CD4-positive, alpha-beta T cell treated with Interleukin-15 for 4 hours (primary cell): ENCODE data around the gene RETREG2.

Experiments
- DNase-seq: peaks from one replicate; pipeline ENCODE4 v3.0.0-alpha.2; 2020; ENCODE audit warnings: low spot score

Gene RETREG2, protein sequence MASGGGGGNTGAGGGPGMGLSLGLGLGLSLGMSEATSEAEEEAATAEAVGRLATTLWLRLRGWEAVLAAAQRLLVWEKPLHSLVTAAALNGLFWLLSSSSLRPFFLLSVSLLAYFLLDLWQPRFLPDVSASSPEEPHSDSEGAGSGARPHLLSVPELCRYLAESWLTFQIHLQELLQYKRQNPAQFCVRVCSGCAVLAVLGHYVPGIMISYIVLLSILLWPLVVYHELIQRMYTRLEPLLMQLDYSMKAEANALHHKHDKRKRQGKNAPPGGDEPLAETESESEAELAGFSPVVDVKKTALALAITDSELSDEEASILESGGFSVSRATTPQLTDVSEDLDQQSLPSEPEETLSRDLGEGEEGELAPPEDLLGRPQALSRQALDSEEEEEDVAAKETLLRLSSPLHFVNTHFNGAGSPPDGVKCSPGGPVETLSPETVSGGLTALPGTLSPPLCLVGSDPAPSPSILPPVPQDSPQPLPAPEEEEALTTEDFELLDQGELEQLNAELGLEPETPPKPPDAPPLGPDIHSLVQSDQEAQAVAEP

DNA sequence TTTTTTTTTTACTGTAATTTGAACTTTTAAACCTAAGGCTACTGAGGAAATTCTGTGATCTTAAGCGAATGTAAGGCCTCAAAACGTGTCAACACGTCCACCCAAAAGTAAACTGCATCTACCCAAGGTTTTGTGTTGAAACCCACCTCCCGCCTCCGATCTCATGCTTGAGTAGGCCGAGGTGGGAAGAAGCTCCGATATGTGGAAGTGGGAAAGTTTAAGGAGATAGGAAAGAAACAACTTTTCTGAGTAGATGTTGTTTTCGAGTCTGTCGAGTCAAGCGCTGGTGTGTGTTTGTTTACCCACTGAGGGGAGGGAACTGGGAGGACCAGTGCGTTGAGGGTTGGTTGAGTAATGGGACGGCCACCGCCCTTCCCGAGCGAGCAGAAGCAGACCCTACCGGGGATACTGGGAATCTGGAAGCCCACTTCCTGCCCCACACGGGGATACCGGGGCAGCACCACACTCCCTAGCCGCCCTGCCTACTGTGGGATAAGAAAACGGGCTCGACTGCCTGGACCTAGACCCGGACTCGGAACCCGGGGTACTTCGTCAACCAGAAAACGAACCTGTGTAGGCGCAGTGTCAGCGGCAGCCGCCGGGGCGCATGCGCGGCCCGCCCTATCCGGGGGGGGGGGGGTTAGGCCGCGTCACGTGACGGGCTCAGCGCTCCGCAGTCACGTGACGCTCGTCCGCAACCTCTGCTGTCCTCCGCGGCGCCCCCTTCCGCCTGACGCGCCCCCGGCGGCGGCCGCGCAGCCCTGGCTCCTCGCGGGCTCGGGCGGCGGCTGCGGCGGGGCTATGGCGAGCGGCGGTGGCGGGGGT lies at the start of gene RETREG2:
Gene RETREG2 (plus strand): TSS at position 724 of the 825 bp plus-strand sequence. CDS start 78 bp downstream, at position 802.
- DNase-seq: peak; percentile 89

DNA sequence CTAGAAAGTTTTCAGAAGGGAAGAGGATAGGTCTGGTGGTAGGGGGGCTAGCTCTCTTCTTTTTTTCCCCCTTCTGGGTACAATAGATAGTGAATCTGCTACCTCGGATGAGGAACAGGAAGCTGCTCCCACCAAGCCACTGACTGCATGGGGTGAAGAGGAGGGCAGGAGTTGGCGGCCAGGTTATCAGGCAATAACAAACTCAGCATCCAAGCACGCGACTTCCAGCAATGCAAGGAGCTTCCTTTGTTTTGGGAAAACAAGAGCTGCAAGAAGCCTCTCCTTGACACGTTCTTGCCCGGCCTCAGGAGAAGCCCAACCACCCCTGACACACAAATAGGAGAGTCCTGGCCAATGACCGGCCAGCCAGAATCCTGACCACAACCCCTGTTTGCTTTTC lies 49.7 kb upstream of the RETREG2 start:
- no peak for DNase-seq

DNA sequence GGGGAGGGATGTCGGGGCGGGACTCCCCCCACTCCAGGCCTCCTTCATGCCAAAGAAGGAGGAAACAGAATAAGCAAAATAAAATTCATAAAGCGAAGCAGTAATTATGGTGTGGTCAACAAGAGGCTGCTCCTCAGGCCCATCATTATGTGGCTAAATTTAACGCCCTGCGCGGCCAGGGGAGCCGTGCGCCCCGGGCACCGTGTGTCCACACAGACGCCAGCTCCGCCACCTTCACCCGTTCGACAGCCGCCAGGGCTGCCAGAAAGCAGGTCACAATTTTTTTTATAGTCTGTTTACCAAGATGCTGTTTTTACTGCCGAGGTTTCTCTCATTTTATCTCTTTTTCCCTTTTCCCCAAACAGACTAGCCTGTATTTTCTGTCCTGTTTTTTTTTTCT lies 48.5 kb upstream of the RETREG2 start:
- no peak for DNase-seq

DNA sequence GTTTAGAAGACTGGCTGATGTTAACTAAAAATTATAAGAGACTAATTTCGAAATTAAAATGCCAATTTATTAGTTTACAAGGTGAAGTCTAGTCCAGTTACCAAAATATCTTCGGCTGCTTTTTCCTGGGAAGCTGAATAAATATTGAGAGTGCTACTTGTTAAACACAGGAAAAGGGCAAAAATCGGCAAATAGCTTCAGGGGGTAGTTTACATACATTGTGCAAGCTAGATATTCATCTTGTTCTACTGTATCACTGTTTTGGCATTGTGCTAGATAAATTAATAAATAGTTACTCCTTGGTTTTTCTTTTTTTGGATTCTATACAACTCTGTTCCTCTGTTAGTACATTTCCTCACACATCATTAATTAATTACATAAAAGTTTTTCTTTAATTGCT lies 46.7 kb upstream of the RETREG2 start:
- DNase-seq: no peak

DNA sequence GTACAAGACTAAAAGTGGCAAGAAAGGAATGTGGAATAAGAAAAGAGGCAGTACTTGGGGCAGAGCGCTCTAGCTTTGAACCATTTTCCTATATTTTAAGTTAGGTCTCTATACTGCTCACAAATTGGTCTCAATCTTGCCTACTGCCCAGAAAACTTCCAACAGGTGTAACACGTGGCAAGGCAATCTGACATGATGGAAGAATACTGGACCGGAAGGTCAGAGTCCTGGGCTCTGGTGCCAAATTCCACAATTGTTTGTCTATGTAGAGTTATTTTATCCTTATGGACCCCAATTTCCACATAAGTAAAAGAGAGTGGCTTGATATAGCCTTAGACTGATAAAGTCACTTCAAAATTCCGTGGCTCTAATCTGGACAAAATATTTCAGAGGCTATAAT lies 46.3 kb upstream of the RETREG2 start:
- DNase-seq: no peak

DNA sequence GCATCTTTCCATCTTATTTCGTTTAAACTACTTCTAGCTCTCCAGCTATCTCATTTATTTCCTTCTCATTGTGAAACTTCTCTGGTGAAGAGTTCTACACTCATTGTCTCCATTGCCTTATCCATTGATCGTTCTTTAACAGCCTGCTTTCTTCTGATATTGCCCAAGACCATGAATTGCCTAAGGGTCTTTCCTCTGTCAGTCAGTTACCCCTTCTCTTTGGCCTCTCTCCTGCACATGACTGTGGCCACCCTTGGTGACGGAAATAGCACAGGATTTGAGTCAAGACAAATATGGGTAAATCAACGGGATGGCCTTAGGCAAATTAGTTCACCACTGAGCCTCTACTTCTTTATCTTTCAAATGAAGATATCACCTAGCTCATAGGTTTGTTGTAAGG lies 44.1 kb upstream of the RETREG2 start:
- no peak for DNase-seq

DNA sequence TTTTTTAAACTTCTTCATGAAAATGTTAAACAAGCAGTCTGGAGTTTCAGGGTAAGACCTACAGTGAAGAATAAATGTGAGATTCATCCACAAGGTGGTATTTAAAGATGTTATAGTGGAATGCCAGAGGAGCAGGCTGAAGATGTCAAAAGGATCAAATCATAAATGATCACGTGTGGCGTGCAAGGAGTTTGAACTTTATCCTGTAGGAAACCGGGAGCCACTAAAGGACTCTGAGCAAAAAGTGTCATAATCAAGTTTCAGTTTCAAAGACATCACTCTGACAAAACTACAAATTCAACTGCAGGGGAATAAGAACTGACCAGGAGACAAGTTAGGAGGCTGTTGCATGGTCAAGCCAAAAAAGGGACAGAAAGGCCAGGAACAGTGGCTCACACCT lies 37.4 kb upstream of the RETREG2 start:
- DNase-seq: no peak

DNA sequence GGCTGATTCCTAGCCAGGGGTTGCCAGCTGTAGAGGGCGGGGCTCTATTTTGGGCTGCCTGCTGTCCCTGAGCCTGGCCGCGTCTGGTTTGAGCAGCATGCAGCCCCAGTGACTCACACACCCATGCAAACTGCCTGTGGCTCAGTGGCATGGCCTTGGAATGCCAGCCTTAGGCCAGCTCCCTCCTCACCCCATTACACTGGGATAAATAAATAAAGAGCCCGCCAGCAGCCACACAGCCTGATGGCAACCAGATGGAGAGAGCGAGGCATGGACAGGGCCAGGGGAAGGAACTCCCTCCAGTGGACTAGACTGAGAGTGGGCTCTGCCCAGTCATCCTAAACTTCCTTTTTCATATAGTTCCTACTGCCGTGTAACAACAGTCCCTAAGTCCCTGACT lies 35.7 kb upstream of the RETREG2 start:
- DNase-seq: no peak

DNA sequence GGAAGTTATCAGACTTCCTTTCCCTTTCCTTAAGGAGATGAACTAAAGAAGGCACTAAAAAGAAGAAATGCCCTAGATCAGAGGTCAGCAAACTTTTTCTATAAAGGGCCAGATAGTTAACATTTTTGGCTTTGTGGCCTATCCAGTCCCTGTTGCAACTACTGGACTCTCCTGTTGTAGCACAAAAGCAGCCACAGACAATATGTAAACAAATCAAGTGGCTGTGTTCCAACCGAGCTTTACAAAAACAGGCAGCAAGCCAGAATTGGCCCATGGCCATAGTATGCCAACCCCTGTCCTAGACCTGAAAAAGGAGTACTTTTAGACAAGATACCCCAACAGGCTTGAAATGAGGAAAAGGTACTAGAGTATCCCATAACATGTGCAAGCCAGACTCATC lies 28.4 kb upstream of the RETREG2 start:
- no peak for DNase-seq

DNA sequence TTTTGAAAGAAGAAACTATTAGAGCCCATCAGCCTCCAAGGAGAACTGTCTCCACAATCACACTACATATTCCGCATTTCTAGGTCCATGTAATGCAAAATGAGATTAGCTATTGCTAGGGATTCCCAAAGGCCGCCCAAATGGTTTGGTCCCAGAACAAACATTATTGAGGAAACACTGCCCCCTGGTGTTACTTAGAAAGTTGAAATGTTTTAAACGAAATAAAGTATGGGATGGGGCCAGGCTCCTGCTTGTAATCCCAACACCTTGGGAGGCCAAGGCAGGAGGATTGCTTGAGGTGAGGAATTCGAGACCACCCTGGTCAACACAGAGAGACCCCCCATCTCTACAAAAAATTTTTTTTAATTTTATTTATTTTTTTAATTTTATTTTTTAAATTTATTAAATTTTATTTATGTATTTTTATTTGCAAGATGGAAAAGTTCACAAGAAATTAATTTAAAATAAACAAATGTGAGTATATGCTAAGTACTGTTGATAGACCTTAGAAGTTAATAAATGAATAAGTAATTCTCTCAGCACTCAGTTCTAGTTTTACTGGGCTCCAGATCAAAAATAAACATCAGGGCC lies 22.9 kb upstream of the RETREG2 start:
- DNase-seq: peak; percentile 68

DNA sequence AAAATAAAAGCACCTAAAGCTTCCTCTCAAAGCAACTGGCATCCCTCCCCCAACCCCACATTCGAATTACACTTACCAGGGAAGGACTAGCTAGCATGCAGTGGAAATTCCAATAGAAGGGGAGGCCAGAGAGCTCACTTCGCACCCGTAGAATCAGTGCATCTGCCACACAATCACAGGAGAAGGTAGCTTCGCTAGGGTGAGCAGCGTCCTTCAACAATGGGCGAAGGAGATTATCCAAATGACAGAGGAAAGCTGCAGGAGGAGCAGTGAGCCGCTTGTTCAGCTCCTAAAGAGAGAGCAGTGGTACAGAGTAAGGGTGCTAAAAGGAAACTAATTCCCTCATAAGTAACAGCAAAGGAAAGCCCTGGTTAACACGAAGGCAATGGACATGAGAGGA lies 20.7 kb upstream of the RETREG2 start:
- no peak for DNase-seq

DNA sequence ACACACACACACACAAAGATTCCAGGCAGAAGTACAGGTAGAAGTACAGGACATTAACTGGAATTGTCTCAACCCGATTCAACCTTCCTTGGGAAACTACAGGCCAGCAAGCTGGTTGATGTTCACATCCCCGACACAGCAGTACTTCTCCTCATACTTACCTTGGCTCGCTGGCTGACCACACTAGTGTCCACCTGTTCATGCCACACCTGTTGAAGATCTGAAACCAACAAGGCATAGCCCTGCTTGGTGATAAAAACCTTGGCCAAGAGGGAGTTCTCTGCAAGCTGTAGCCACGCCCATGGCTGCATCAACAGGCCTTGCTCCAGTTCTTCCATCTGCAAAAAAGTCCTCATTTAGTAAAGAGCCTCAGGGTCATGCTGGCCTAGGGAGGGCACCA lies 20.1 kb upstream of the RETREG2 start:
- DNase-seq: no peak

DNA sequence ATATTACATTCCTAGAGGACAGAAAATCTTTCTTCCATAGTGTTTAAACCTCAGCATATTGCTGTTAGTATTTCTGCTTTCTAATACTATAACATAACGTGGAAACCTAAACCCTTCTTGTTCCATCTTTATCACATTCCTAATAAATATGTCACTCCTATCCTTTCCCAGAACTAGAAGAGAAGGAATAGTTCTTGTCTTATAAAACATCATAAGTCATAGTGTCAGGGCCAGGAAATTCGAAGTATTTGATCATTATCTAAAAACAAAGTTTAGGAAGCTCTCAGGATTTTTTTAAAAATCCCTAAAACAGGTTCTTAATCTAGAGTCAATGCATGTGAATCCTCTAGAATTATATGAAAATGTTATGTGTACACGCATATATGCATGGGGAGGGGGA lies 19.5 kb upstream of the RETREG2 start:
- no peak for DNase-seq

DNA sequence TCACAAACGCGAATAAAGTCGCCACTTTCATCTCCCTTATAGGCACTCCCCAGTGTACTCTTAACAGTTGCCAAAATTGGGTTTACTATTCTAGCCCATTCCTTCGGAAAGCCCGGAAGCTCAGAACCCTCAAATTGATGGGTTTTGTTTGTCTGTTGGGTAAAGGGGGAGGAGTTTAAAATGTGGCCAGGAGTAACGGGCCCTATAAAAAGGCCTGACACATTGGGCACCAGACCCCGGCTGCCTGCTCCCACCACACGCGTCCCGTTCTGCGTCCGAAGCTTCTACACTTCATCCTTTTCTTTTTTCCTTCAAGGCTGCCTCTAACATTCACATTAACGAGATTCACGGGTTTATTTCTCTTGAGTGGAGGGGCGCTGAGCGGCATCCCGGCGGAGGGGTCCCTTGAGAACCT lies 18.3 kb upstream of the RETREG2 start:
- DNase-seq: no peak

DNA sequence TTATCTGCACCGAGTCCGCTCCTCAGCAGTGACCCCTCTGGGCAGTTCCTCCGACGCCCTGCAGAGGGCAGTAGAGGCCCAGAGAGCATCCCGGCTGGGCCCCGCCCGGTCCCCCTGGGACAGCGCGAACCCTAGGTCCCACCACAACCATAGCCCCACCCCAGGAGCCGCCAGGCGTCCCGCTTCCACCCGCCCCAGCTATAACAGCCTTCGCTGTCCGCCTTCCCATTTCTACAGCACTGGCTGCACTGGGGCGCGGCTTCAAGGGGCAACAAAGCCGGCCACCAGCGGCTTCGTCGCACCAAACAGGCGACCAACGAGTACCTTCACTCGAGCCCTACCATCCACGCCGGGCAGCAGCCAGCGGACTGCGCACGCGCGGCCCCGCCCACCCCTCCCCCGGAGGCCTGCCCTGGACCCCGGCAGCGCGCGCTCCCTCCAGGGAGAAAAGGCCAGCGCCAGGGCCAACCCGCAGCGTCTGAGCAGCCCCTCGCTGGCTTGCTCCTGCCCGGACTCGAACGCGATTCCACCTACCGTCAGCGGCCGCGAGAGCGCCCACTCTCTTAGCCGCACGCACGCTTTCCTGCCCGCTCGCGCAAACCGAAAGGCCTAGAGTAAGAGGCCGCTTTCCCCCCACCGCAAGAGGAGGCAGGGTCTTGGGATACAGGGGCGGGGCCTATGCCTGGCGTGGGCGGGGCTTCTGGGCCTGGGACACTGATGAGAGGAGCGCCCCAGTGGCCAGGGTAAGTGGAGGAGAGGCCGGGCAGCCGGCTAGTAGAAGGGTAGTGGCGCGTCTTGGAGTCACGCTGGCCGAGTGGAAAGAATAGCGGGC lies 17.7 kb upstream of the RETREG2 start, which contains the start of gene NHEJ1:
Gene NHEJ1 (minus strand): TSS at position 630 of the 832 bp plus-strand sequence. CDS start 2,453 bp downstream, outside the sequence.
- DNase-seq: peak; percentile 94

DNA sequence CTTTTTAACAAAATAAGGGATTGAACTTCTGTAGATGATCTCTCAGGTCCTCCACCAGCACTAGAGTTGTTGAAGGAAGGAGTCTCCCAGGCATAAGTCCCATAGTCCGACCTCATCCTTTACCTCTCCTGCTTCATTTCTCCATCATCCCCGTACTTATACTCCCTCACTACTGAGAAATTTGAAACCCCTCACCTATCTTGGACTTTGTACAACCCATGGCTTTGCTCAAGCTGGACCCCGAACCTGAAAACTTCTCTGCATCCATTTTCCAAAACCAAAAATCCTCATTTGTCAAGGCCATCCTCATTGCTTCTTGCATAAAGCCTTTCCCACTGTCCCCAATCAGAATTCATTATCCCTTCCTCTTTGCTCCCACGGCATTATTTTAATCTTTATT lies 17.0 kb upstream of the RETREG2 start:
- DNase-seq: no peak

DNA sequence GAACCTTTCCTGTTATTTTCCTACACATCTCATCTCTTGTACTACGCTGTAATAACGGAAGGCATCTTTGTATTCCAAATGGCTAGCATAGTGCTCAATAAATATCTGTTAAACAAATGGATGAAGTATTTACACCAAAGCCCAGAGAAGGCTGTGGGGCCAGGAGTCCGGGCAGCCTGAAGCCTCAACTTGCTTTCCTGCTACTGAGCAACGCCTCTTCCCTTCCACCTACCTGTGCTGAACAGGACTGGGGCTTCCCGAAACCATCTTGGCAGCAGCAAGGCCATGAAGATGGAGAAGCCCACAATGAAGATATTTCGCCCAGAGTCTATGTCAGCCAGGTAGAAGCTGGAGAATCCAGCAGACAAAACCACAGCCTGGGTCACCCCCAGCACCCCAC lies 14.9 kb upstream of the RETREG2 start:
- DNase-seq: no peak

DNA sequence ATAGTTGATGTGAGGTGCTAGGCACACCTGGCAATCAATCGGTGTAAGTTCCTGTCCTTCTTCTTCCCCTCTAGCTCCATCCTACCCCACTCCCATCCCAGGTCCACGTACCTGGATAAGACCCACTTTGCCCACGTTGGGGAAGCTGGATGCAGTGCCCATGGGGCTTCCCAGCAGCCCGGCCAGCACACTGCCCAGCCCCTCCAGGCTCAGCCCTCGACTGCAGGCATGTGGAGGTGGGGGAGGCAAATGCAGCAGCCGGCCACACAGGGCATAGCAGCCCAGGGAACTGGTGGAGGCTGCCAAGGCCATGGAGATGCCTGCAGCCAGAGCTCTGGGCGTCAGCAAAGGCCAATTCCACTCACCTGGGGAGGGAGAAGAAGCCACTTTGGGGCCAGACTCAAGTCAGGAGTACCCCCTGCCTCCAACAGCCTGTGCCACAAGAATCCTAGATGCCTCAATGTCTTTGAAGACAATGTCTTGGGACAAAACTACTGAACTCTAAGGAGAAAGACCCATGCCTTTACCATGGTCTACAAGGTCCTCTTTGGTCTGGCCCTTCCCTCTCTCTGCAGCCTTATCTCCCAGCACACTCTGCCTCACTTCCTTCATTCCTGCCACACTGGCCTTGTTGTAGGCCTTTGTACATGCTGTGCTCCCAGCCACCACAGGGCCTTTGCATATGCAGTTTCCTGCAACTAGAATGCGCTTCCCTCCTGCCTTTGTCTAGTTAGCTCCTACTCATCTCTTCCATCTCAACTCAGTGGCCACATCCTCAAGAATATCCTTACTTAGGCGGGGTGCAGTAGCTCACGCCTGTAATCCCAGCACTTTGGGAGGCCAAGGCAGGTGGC lies 12.8 kb upstream of the RETREG2 start:
- no peak for DNase-seq

DNA sequence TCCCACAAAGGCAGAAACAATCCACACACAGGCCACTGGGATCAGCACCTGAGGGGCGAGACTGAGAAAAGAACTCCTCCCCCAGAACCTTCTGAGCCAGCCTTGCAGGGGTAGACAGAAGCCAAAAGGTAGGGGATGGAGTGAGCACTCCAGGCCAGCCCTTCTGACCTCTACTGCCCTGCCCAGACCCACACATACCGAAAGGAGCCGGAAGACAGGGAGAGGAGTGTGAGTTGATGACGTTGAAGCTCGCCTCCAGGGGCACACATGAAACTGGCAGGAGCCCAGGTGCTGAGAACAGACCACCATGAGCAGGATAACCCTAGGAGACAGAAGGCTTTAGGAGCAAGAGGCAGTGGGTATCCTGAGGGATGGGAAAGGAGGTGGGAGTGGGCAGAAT lies 10.1 kb upstream of the RETREG2 start:
- no peak for DNase-seq

DNA sequence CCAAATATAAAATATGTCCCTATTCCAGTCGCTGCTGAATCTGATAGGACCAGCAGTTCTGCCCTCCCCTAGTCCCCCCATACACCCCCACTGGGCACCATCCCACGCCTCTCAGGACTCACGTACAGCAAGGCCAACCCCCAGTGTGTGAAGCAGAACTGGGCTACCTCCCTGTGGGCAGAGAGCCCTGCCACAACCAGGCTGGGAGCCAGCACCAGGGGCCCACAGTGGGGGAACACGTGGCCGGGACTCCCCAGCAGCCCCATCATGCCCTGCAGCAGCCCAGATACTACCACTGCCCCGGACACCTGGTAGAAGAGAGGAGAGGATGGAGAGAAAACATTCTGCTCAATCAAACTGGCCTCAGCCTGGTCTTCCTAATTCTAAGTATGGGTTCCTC lies 9.5 kb upstream of the RETREG2 start:
- DNase-seq: no peak

DNA sequence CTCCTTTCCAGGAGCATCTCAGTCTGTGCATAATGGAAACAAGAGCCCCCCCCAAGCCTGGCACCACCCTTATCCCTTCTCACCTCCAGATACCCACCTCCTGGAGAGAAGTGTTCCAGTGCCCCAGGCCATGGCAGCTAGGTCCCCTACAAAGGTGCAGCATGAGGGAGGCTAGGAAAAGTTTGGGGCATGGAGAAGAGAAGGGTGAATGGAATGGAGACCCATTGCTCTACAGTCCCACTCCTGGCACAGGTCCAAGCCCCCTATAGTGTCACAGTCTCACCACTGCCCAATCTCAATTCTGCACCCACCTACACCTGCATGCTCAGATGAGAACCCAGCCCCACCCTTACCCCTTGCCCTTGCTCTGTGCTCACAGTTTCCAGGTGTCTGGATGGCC lies 9.1 kb upstream of the RETREG2 start:
- DNase-seq: no peak
